Fibroblast of gingiva (primary cell): ENCODE results near the gene RER1.
"Not testable (repeated sequence)": the region's sequence is repeated elsewhere in the genome, so short reads cannot be mapped to it uniquely, and the experiment has no call there.

Source experiments
- DNase-seq: peaks from one replicate; pipeline ENCODE4 v3.0.0-alpha.2; 2011; ENCODE audit warnings: low read depth

Gene RER1

DNA sequence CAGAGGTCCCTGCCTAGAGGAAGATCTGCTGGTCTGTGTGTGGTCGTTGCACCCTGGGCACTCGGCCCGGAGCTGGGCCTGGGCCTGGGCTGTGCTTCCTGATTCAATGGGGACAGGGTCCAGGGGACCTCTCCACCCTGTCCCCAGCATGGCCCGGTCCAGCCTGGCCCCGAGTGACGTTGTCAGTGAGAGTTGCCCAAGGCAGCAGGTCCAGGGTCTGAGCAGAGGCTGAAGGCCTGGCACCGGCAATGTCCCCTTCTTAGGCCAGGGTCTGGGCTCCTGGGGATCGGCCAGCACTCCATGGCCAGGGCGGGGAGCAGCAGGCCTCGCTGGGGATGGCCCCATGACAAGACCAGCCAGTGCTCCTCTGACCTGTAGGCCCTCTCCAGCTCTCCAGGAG lies 36.3 kb downstream of the RER1 start:
- no peak for DNase-seq

DNA sequence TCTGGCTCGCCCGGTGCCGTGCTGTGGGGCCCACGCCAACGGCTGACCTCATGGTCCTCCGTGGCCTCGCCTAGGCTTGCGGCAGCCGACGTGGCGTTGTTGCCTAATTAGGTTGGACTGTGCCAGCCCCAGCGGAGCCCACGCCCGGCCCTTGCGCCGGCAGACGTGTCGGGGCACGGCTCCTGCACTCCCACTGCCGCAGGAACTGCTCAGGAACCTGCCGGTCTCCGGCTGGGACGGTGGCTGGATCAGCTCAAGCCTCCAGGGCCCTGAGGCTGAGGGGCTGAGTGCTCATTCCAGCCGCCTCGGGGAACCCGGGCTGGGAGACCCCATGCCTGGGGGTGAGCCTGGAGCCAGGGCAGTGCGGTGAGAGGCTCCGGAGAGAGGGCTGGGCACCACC lies 36.8 kb downstream of the RER1 start:
- no peak for DNase-seq

DNA sequence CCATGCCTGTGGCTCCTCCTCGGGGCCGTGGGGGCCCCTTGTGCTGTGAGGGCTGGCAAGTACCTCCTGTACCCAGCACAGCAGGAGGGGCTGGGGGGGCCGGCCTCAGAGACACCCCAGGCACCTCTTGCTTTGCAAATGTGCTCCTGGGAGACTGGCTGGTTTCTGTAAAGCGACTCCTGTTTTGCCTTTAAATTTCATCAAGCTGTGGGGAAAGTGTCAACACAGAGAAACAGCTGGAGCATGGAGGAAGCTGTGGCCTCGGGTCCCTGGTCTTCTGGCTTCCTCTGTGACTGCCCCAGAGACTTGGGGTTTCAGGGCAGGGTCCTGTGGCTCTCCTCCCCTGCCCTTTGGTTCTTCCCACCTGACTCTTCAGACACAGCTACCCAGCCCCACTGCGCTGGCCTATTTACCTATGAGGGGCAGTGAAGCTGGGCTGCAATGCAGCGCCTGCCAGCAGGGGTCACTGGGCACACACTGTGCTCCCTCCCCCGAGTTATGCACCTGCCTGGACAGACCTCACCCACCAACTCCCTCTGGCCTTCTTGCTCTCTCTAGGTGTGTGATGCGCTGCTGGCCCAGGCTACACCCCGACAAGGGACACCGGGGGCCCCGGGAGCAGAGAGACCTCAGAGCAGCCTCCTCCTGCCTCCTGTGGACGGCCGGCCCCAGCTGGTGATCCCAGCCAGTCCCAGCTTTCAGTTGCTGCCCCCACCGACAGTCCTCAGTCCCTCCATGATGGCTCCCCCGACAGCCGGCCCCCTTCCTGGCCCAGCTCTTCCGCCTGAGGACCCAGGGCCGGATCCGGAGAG lies 38.3 kb downstream of the RER1 start:
- DNase-seq, result no peak

DNA sequence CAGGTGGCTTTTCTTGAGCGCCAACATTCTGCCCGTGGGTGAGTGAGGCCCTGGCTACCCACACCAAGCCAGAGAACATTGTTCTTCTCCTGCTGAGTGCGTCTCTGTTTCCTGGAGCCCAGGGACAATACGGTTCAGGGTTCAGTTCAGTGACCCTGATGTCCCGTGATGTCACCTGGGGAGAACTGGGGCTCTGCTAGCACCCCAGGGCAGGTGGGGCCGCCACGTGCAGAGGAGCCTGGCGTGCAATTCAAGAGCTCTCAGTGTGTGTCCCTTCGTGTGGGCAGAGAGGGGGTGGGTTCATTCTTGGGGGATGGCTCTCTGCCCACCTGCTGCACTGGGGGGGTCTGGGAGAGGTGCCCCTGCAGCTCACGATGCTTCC lies 38.9 kb downstream of the RER1 start:
- DNase-seq, result no peak

DNA sequence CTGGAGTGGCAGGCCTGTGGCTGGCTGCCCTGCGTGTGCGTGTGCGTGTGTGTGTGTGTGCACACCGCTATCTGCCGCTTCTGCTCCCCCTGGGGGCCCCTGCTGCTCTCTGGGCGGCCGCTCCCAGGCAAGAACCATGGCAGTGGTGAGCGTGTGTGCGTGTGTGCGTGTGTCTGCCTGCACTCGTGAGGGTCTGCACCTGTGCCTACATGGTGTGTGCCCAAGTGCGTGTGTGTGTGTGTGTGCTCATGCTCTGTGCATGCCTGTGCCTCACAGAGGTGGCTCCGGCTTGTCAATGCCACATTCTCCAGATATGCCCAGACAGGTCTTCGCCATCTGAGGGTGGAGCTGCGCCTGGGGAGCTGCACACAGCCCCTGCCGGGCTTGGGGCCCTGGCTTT lies 39.5 kb downstream of the RER1 start:
- no peak for DNase-seq

DNA sequence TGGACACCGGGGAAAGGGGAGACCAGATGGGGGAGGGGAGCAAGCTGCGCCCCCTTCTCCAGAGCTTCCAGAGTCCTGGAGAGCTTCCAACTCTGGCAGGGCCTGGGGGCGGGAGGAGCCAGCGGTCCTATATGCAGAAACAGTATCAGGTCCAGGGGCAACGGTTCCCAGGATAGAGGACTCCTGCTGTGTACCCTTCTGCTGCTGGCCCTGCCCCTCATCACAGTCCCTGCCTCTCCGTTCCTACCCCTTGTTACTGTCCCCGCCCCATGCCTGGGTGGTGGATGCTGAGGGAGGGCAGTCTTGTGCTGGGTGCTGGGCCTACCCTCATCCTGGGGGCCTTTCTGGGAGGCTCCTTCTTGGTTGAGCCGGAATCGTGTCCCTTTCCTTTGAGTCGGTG lies 39.9 kb downstream of the RER1 start:
- DNase-seq, result no peak

DNA sequence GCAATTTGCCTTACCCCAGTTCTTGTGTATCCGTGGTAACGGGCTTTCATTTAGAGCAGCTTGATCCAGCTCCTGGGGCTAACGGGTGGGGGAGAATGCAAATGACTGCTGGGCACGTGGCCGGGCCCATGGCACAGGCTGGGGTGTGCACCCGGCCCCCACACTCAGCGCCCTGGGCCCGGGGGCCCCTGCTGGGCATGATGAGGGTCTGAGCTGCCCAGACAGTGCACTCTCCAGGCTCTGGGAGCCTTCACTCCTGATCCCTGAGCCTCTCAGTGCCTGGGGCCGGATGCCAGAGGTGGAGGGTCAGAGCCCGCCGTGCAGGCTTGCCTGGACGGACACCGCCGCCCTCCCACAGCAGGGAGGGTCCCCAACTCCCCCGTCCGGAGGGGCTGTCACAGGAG lies 40.8 kb downstream of the RER1 start:
- DNase-seq, result no peak

DNA sequence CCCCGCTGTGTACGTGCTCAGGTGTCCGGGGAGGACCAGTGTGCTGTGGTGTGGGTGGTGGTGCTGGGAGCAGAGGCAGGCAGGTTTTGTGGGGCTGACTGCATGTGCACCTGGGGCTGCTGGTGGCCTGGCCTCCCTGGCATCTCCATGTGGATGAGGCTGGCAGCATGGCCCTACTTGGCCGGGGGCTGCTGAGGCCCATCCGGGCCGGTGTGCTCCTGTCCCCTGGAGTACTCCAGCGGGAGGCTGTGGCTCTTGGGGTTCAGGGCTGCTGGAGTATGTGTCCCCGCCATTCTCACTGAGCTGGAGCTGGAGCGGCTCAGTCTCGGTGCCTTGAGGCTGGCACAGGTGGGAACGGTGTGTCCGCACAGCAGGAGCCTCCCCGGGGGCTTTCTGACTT lies 41.6 kb downstream of the RER1 start:
- DNase-seq, result no peak

DNA sequence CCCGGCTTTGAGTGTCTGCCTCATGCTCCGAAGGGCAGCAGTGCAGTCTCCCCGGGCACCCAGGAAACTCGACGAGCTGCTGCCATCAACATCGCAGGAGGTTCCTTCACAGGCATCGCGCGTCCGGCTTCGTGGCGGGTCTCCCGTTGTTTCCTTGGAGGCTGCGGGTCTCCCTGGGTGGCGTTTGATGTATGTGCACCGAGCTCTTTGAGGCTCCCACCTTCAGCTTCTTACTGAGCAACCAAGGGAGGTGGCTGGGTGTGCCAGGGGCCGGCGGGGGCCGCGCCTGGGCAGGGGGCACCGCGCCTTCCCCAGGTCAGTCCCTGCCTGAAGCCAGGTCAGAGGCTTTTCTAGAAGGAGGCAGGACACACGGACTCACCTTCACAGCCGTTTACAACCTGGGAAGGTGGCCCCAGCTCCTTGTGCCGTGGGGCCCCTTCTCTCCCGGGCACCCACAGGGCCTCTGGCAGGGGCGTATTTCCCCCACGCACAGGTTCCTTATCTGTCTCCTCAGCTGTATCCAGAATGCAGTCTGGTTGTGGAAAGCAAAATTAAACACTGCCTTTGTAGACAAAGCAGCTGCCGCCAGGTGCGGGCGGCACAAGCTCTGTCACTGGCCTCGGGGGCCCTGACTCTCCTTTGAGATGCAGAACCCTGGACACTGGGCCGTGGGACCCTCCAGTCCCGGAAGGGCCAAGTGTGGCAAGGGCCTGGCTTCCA lies 42.5 kb downstream of the RER1 start:
- no peak for DNase-seq

DNA sequence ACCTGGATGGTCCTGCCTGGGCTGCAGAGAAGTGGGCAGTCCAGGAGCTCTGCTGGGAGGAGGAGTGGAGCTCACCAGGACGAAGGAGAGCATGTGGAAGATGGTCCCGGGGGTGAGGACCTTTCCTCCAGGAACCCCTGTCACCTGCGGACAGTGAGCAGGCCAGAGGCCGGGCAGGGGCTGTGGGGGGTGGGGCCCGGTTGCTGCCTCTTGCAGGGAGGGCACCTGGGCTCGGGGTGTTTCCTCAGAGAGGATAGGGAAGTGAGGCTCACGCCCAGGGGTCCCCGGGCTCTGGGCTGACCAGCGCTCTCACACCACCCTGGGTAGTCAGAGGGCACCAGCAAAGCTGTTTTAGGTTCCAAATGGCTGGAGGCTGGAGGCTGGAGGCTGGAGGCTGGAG lies 43.5 kb downstream of the RER1 start:
- no peak for DNase-seq

DNA sequence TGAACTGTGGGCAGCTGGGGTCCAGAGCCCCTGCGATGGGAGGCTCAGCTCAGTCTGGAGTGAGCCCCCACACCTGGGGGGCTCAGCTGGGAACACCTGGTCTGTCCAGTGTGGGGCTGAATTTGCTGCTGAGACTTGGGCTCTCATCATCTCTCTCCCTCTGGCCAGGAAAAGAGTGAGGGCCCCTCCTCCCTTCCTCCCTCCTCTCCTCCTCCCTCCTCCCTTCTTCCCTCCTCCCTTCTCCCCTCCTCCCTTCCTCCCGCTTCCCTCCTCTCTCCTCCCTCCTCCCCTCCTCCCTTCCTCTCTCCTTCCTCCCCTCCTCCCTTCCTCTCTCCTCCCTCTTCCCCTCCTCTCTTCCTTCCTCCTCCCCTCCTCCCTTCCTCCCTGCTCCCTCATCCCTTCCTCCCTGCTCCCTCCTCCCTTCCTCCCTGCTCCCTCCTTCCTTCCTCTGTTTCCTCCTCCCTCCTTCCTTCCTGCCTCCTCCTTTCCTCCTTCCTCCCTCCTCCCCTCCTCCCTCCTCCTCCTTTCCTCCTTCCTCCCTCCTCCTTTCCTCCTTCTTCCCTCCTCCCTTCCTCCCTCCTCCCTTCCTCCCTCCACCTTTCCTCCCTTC lies 44.2 kb downstream of the RER1 start:
- no peak for DNase-seq

DNA sequence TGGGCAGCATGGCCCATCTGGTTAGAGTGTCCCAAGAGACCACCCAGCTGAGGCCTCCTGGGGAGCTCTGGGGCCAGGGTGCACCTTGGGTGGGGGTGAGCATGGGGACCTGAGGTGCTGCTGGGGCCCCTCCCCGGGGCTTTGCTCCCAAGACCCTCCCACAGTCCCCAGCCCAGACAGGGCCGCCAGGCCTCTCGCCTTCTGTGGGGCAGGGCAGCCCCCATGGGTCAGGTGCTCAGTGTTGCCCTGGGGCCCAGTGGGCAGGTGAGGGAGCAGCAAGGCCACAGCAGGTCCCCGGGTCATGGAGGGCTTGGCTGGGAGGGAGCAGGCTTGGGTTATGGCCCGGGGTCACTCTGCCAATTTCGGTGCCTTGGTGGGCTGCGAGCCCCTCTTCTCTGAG lies 45.2 kb downstream of the RER1 start:
- DNase-seq, result no peak

DNA sequence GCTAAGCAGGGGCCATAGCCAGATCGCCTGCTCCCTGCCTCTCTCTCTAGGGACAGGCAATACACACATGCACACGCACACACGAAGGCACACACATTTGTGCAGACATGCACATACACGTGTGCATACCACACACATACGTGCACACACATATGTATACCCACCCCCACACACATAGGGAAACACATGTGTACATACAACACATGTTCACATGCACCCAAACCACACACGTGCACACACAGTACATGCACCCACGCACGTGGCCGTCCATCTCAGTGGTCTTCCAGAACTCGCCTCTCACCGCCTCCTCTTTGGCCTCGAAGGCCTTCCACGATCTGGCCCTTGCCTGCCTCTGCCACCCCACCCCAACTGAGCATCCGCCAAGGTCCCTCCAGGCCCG lies 46.0 kb downstream of the RER1 start:
- DNase-seq, result no peak

DNA sequence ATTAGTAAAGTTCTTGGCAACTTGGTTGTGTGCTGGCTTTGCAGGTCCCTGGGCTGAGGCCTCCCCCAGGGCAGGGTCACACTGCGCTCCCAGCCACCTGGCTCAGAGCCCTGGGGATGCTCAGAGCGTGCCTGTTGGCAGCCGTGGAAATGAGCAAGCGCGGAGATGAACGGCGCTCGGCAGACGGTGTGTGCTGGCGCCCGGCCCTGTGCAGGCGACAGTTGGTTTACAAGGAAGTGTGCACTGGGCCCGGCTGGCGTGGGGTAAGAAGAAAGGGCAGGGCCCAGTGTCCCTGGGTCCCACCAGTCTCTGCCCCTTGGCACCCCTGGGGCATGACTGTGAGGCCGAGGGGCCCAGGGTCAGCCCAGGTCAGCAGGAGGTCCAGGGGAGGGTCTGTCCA lies 46.4 kb downstream of the RER1 start:
- DNase-seq, result no peak

DNA sequence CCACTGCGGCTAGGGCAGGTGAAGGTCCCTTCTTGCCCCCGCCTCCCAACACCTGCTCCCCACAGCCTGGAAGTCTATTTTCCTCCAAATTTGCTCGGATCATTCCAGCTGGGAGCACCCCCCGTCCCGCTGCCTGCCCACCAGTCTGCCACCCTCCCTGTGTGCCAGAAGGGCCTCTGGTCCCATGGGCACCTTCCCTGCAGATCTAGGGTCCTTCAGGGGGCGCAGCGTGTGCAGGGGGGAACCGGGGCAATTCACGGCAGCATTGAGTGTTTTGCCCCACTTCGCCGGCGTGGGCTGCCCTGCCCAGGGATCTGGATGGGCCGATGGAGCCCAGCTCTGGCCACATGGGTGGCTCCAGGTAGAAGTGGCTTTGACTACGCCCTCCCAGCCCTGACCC lies 47.0 kb downstream of the RER1 start:
- no peak for DNase-seq

DNA sequence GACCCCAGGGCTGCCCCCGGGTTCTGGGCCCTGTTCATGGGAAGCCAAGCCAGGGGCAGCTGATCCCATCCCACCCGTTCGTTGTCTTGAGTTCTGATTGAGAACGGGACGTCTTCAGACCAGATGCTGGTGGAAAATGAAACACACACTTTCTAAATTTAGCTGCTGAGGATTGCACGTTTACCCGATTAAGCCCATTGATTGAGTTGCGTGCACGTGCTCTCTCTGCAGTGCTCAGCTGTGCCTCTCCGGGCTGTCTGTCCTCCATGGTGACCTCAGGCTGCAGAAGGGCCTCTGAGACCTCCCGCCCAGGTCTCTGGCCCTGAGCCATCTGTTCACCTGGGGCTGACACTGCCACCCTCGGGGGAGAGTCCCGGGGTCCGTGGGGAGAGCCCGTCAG lies 47.7 kb downstream of the RER1 start:
- DNase-seq, result no peak

DNA sequence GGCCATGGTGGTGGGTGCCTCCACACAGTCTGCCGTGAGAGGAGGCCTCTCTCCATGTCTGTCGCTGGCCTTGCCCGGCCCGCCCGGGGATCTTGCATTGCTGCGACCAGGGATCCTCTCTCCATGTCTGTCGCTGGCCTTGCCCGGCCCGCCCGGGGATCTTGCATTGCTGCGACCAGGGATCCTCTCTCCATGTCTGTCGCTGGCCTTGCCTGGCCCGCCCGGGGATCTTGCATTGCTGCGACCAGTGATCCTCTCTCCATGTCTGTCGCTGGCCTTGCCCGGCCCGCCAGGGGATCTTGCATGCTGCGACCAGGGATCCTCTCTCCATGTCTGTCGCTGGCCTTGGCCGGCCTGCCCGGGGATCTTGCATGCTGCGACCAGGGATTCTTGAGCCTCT lies 48.7 kb downstream of the RER1 start:
- not testable (repeated sequence) for DNase-seq

DNA sequence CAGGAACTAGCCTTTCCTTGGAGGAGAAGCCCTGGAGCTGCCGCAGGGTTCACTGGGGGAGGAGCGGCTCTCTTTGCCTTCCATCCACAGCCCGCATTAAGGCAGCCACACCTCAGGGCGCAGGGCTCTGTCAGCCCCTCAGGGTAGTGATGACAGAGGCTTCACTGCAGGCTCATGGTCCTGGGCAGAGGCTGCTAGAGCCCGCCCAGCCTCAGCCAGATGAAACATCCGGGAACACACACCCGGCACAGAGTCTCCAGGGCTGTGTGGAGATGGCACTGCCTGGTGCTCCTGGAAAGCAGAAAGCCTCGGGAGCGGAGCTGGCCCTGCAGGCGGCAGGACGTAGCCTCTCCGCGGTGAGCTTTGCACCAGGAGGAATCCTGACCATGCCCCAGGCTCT lies 50.1 kb downstream of the RER1 start:
- no peak for DNase-seq

DNA sequence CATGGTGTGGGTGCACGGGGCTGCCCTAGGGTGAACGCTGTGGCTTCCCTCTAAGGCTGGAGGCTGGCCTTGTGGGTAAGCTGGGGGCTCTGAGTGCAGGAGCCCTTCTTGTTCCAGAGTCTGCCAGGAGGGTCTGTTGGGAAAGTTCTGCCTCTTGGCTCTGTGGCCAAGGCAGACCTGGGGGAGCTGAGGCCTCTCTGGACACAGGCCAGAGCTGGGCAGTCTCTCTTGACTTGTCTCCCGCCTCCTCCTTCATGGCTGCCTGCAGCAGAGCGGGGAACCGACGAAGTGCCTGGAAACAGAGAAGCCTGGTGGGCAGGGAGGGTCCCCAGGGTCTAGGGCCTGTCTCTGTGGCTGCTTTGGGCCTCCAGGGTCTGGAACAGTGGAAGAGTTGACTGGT lies 51.0 kb downstream of the RER1 start:
- no peak for DNase-seq

DNA sequence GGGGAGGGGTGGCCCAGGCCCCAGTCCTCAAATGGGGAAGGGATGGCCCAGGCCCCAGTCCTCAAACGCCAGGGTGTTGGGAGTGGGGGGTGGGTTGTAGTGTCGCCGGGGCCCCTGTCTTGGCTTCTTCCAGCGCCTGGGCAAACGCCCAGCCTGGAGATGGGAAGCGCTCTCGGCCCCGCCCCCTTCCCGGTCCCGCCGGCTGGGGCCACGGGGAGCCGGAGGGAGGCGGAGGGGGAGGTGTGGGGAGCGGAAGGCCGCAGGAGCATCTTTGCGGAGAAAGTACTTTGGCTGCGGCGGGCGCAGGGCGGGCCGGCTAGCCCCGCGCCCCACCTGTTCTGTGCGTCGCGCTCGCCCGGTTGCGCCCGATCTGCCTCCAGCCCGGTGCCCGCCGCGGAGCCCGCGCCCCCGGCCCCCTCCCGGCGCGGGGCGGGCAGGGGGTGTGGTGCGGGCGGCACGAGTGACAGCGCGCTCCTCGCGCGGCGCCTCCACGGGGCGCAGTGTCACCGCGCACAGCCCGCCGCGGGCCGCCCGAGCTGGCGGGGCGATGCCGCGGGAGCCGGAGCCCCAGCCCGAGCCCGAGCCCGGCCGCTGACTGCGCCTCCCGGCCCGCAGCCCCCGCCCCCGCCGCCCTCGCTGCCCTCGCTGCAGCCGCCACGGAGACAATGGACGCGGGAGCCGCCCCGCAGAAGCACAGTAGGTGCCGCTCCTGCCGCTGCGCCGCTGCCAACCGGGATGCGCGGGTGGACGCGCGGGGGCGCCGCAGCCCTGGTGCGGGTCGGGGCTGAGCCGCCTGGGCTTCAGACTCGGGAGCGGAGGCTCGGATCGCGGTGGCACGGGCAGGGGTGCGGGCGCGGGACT lies 51.9 kb downstream of the RER1 start:
- DNase-seq, result no peak

DNA sequence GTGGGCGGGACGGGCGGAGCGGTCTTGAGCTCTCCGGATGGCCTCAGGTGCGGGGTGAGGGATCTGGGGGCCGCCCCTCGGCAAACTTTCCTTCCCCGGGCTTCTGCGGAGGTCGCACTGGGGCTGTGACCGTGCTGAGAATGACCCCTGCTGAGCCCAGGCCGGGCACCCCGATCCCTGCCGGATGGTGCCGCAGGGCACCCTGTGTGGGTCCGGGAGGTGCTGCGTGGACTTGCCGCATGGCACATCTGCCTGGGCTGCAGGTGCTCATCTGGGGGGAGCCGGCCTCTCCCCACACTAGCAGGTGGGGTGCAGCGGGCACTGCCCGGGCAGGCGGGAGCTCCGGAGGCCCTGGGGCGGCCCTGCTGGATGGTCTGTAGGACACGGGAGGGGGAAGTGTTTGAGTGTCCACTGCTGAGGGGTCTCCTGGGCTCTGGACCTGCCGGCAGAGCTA lies 52.5 kb downstream of the RER1 start:
- DNase-seq, result no peak

DNA sequence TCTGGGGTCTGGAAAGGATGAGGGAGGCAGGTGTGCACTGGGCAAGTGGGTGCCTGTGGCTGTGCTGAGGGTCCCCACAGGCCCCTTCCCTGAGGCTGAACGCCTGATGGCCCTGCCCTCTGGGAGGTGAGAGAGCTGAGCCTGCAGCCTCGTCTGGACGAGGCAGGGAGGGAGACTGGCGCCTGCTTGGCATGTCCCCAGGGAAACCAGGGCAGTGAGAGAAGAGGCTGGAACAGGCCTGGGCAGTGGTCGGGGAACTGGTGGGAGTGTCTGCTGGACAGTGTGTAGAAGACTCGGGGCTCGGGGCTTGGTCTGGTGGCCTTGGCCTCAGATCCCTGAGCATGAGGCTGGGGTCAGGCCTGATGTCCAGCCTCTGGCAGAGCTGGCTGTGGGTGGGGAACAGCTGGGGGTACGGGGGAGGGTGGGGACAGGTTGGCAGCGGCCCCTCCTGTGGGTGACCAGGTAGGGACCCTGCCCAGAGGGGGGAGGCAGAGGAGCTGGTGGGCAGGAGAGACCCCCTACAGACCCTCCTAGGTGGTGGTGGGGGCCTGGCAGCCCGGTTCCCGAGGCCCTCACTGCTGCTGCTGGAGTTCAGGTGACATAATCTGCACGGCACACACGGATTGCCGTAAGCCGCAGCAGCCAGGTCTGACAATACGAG lies 53.7 kb downstream of the RER1 start:
- no peak for DNase-seq
